HG02759 (cell line): ENCODE data around the gene PTAR1.

ENCODE experiments used
- ATAC-seq: cut with Tn5 transposase; IDR thresholded peaks from one replicate; pipeline ENCODE4 v1.9.1; 2021; ENCODE audit warnings: mild to moderate bottlenecking, moderate library complexity; ENCODE audit not compliant: unreplicated experiment

The PTAR1 gene

DNA sequence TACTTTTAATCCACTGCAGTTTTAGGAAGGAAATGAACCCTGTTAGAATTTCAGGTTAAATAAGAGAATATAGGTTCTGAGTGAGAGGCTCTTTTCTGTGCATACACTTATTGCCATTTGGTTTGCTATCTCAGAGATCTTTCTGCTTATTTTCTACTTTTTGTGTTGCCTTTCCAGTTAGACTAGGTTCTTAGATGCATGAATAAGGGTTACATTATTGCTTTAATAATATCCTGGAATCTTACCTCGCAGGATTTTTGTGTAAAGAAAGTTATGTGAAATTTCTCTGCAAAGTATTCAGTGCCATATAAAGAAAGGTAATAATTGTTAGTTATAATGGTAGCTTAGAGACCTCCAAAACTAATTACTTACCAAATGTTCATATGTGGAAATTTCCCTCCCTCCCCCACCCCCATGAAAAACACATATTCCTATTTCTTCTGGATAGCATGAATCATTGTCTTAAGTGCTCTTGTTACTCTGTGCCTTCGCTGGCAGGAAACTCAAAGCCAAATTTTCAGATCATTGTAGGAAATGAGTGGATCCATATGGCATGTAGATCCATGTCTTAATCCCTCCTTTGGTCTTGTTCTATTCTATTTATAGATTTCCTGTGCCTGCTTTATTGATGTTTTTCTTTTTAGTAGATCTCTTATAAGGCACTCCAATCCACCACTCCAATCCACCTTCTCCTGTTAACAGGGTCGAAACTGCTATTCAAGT, 84.9 kb downstream of the PTAR1 start:
- ATAC-seq, result no peak

DNA sequence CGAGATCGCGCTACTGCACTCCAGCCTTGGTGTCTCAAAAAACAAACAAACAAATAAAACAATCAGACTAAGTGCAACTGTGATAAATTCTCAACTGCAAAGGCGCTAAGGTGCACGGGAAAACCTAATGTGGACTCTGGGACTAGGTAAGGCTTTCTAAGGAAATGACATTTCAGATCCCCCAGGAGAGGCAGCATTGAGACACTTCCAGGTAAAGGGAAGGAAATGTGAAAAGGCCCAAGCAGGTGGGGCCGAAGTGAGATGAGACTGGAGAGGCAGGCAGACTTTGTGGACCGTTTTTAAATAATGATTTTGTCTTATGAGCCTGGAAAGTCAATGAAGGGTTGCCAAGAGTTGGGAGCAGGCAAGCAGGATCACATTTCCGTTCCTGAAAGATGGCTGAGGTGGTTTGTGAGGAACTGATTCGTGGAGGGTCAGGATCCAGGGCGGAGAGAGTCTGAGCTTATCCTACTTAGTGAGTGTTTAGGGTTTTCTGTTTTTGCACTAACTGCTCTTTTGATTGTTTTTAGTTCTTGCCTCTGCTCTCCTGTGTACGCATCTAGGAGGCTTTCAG, 85.6 kb downstream of the PTAR1 start:
- no peak for ATAC-seq

DNA sequence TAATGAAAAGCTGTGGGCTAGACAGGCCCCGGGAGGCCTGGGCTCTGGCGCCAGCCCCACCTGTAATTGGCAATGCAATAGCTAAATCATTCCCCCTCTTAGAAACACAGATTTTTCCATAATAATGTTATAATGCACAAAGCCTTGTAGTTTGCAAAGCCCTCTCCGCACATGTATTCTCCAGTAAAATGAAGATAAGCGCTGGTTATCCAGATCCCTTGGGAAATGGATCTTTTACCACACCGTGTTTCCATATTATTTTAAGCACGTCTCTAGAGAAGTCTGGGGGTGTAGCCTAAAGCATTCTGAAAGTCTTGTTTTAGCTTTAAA, 86.5 kb downstream of the PTAR1 start:
- no peak for ATAC-seq

DNA sequence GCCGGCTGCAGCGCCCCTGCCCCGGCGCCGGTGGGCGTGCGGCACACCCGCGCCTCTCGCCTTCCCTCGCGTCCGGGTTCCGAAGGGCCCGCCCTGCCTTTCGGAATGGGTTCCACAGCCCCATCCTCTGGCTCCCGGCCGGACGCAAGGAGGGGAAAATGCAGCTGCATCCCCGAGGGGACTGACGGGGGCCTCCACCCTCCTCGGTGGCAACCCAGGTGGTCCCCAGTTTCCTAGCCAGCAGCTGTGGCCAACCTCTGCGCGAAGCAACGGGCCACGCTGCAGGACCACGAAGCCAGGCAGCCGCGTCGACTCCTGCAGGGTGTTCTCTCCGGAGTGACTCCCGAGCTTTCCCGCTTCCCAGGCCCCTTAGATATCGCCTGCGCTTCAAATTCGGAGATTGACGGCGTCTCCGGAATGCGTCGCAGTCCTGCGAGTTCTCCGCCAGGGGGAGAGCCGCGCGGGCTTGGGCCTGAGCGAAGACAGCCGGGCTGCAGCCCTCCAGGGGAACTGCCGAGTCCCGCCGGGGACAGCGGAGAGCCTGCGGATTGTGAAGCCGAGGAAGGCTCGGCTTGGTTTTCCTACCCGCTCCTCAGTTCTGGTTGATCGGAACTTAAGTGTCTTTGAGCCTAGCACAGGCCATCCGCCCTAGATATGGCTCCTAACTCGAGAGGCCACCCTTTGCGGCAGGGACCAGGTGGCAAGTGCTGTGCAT, 87.1 kb downstream of the PTAR1 start:
- peak; percentile 92 for ATAC-seq

DNA sequence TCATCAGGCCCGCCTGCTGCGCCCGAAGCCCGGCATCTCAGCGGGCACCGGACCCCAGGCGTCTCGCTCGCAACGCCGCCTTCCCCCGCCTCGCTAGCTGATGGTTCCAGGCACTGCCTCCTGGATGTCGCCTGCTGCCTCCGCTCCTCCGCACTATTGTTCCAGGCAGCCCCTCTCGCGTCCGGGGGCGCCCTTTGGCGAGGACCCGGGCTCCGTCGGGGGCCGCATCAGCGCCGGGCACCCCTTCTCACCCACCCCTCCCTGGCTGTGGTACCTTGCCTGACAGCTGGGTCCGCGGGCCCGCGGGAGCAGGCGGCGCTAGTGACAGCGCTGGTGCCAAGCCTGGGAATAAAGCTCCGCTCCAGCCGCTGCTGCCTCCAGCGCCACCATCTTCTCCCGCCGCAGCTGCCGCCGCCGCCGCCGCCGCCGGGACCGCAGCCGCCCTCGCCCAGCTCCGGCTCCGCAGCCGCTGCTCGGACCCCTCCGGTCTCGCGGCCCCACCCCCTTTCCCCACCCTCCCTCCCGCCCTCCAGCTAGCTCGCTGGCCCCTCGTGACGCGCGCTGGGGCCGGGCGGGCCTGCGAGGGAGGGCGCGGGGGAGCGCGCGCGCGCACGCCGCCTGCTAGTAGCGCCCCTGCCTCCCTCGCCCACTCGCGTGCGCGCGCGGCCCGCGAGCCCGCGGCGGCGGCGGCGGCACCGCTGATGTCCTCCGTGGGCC, 87.8 kb downstream of the PTAR1 start, which contains the start of gene APBA1:
Gene APBA1, minus strand, starts transcription at position 493 of the 717 bp plus-strand sequence.
- ATAC-seq, result peak; percentile 62

DNA sequence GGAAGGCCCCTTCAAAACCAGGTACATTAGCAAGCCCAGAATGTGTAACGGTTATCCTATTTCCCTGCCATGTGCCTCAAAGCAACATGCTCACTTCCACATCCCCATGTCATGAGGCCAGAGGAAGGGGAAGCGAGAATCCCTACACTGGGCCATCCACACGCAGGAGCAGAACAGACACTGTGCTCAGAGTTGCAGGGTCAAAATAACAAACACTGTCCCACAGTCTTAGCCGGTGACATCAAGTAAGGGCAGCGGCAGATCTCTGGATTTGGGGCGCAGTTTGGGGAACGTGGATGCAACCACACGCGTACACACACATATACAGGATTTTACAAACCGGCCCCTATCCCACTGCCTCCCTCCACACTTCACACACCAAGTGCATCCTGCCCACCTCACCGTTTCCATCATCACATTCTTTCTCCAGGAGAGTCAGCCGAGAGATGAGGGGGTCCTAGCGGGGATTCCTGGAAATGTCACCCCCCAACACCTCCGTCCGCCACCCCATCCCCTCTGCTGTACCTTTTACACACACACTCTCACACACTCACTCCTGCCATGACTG, 88.4 kb downstream of the PTAR1 start:
- ATAC-seq, result no peak

DNA sequence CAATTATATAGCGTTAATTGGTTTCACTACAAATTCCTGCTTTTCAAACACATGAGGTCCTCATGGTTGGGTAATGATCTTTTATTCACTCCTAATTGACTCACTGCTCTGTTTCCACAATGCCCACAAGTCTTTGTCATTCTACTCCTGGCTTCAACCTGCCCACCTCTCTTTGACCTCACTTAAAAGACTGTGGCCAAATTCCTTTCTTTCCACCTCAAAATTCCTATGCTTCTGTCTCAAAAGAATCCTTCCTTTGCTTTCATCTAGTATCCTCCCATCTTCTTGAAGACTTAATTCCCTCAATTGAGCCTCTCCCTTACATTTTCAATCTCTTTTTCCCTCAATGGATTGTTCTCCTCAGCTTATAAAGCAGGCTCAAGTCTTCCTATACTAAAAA, 92.5 kb downstream of the PTAR1 start:
- ATAC-seq, result no peak

DNA sequence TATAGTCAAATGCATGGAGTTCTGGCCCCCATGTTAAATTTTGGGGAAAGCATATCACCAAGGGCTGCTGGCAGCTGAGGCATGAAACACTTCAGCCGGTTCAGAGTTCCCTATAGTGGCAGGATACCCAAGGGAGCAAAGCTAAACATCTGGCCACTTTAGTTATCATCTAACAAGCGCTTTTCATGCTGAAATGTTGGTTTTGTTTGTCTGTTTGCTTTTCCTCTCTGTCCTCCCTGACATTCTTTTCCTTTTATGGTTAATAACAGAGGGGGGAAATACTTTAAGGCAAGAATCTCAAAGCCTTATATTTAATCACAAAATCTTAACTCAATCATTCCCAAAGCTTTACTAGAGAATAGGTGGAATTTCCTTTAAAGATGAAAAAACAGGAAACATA, 99.5 kb downstream of the PTAR1 start:
- no peak for ATAC-seq
